Fibroblast of lung (primary cell): Measurements from ENCODE around the gene SLC26A2. TPM values are rescaled to one million over a fixed set of nuclear protein-coding genes. Genes with fewer than 3 reads are reported as not detected.

ENCODE experiments used
- DNase-seq, 2 donors: peaks; one replicate each; pipeline versions ENCODE4 v3.0.0 to v3.0.0-alpha.2; 2010; ENCODE audit warnings: low read depth in 2 of 2
- H2AFZ ChIP-seq: 2 replicates; pipeline ENCODE4 v1.5.1; 2012; ENCODE audit warnings: low read length, control low read depth, inconsistent platforms
- H3K27ac ChIP-seq: 2 replicates; pipeline ENCODE4 v1.5.1; 2011; ENCODE audit warnings: low read length, control low read depth; ENCODE audit not compliant: insufficient read depth
- H3K27me3 ChIP-seq: 2 replicates; pipeline ENCODE4 v1.5.1; 2011; ENCODE audit warnings: mild to moderate bottlenecking, low read length; ENCODE audit not compliant: control insufficient read depth, insufficient read depth
- H3K36me3 ChIP-seq: 2 replicates; pipeline ENCODE4 v1.5.1; 2011; ENCODE audit warnings: low read length; ENCODE audit not compliant: control insufficient read depth, insufficient read depth
- H3K4me1 ChIP-seq: 2 replicates; pipeline ENCODE4 v1.5.1; 2011; ENCODE audit warnings: low read length; ENCODE audit not compliant: control insufficient read depth, insufficient read depth; ENCODE audit errors: extremely low read depth
- H3K4me2 ChIP-seq: 2 replicates; pipeline ENCODE4 v1.5.1; 2011; ENCODE audit warnings: low read length, control low read depth; ENCODE audit not compliant: insufficient read depth; ENCODE audit errors: extremely low read depth
- H3K4me3 ChIP-seq, 4 experiments: fragments of 200-600 bp in 1 of 4; sonication (generic) in 1 of 4; replicated peaks in 1 of 4; 2 replicates each; pipeline ENCODE4 v1.5.1; 2011 to 2016; ENCODE audit warnings: low read length in 4 of 4, low read depth in 3 of 4, mild to moderate bottlenecking in 3 of 4, control low read depth in 2 of 4, inconsistent platforms in 1 of 4, mixed read lengths in 1 of 4; ENCODE audit not compliant: insufficient read depth in 1 of 4; ENCODE audit errors: control extremely low read depth in 1 of 4
- H3K79me2 ChIP-seq: 2 replicates; pipeline ENCODE4 v1.5.1; 2012; ENCODE audit warnings: mild to moderate bottlenecking, low read length, inconsistent platforms; ENCODE audit not compliant: control insufficient read depth, insufficient read depth
- H3K9ac ChIP-seq: 2 replicates; pipeline ENCODE4 v1.5.1; 2011; ENCODE audit warnings: mild to moderate bottlenecking, low read length, control low read depth; ENCODE audit not compliant: insufficient read depth
- H3K9me3 ChIP-seq: 2 replicates; pipeline ENCODE4 v1.5.1; 2012; ENCODE audit warnings: low read depth, low read length; ENCODE audit not compliant: control insufficient read depth, insufficient read depth
- H4K20me1 ChIP-seq: 2 replicates; pipeline ENCODE4 v1.5.1; 2011; ENCODE audit warnings: low read length; ENCODE audit not compliant: control insufficient read depth, insufficient read depth; ENCODE audit errors: extremely low read depth
- EZH2 ChIP-seq: IDR thresholded peaks from 2 replicates; pipeline ENCODE4 v1.5.1; 2012; ENCODE audit warnings: low read length, control low read depth, mild to moderate bottlenecking; ENCODE audit errors: missing control alignments
- polyA plus RNA-seq, 2 donors: library from polyadenylated mRNA; depleted of rRNA in 1 of 2; stranded (reverse) in 1 of 2; unstranded in 1 of 2; fragments of >200 nt; gene quantifications; 2 replicates each; pipeline ENCODE4 v1.2.1, GENCODE V29; 2011 to 2012; ENCODE audit warnings: missing spikeins in 1 of 2
- total RNA-seq: library from RNA; depleted of rRNA; stranded (reverse); fragments of >200 nt; gene quantifications from 2 replicates; pipeline ENCODE4 v1.2.1, GENCODE V29; 2014
- TF ChIP-seq, protein P1 (sequence below), 2 donors: IDR thresholded peaks in 1 of 2; conservative IDR thresholded peaks in 1 of 2; 1 replicate in 1 of 2; 2 replicates in 1 of 2; pipeline ENCODE4 v1.5.1; 2011 to 2012; ENCODE audit warnings: low read length in 2 of 2, control low read depth in 1 of 2, inconsistent platforms in 1 of 2, low read depth in 1 of 2, mild to moderate bottlenecking in 1 of 2

The SLC26A2 gene
- total and polyA plus RNA-seq, 2 donors (not counting 1 experiment from before 2014, with no cell fraction given) = 10.3 to 11.6 TPM

DNA sequence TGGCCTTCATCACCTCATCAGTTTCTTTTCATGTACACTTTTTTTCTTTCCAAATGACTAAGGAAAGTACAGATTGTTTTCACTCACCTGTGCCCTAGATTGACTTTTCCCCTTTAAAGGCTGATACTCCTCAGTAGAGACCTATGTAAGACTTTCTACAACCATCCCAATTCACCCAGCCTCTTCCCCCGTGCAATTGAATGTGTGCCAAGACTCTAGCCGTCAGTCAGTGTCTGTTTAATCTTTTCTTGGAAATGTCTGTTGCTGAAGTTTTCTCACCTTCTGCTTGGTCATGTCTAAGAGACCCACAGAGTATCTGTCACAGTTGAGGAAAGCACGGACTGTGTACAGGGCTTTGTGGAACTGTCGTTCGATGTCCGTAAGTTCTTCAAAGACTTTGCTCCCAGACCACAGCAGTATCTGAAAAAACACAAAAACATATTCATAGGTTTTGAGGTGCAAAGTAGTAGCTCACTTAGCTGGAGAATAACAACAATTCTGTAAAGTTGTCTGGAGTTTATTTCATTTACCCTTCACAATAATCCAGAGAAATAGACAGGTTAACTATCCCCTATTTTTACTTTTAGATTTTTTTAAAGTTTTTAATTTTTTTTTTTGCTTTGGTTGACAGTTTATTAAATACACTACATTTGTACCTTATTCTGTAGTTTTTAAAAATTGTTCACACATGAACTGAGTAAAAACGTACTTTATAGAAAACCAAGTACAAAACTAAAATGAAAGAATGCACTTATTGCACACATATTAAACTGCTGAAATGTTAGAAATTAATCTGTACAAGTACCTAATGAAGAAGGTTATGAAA, 29.6 kb upstream of the SLC26A2 start:
- H2AFZ ChIP-seq = no peak overlapping the region
- H4K20me1 ChIP-seq = no peaks in the 10 kb centered on the region
- TF ChIP-seq EZH2 = no peak
- TF ChIP-seq, protein P1, sequence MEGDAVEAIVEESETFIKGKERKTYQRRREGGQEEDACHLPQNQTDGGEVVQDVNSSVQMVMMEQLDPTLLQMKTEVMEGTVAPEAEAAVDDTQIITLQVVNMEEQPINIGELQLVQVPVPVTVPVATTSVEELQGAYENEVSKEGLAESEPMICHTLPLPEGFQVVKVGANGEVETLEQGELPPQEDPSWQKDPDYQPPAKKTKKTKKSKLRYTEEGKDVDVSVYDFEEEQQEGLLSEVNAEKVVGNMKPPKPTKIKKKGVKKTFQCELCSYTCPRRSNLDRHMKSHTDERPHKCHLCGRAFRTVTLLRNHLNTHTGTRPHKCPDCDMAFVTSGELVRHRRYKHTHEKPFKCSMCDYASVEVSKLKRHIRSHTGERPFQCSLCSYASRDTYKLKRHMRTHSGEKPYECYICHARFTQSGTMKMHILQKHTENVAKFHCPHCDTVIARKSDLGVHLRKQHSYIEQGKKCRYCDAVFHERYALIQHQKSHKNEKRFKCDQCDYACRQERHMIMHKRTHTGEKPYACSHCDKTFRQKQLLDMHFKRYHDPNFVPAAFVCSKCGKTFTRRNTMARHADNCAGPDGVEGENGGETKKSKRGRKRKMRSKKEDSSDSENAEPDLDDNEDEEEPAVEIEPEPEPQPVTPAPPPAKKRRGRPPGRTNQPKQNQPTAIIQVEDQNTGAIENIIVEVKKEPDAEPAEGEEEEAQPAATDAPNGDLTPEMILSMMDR (conservative IDR thresholded peaks at IDR 0.05 in 1 of 2, IDR thresholded peaks at IDR 0.05 in 1 of 2; ENCODE audit: low read depth in 1 of 2, low read length in 2 of 2) = no peak
- DNase-seq = no peak
- no peaks in the 10 kb centered on the region for H3K79me2 ChIP-seq
- H3K4me2 ChIP-seq = peak overlapping the region; percentile 64
- H3K4me3 ChIP-seq = peak overlapping the region; percentile 33 to 53 (median 52)
- no peaks in the 10 kb centered on the region for H3K9me3 ChIP-seq
- no peak overlapping the region for H3K9ac ChIP-seq
- H3K27me3 ChIP-seq = peaks cover 2% of the 10 kb centered on the region
- no peaks in the 10 kb centered on the region for H3K36me3 ChIP-seq
- H3K4me1 ChIP-seq = no peaks in the 10 kb centered on the region
- no peak overlapping the region for H3K27ac ChIP-seq

DNA sequence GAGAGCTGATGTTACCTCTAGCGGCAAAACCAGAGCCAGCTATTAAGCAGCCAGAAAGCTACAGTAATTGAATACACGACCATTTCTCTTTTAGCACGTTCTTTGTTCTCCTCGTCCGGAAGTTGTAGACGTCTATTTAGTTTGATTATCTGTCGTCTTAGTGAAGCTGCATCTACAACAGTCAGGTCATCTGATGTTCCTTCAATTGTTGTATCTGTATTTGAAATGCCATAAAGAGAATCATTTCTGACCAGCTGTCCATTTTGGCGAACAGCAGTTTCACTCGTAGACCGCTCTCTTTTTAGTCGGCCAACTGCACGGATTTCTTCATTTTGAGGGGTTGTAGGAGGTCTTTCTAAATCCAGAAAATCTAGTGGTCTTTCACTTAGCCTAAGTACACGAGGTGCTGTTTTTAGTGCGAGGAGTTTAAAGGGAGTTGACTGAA, 28.5 kb upstream of the SLC26A2 start:
- no peak overlapping the region for H3K27ac ChIP-seq

More for the DNA sequence above, 28.5 kb upstream of the SLC26A2 start:
- H3K4me2 ChIP-seq = peak overlapping the region; percentile 21
- H3K4me3 ChIP-seq = peak overlapping the region in 2 of 4 experiments; percentile 33 to 45
- no peak for DNase-seq
- TF ChIP-seq EZH2 = no peak
- TF ChIP-seq, protein P1 (conservative IDR thresholded peaks at IDR 0.05 in 1 of 2, IDR thresholded peaks at IDR 0.05 in 1 of 2; ENCODE audit: low read depth in 1 of 2, low read length in 2 of 2) = no peak
- H3K9ac ChIP-seq = no peak overlapping the region
- peaks cover 2% of the 10 kb centered on the region for H3K27me3 ChIP-seq
- peaks cover under 1% of the 10 kb centered on the region for H3K4me1 ChIP-seq
- H2AFZ ChIP-seq = no peak overlapping the region
- no peaks in the 10 kb centered on the region for H4K20me1 ChIP-seq
- H3K79me2 ChIP-seq = no peaks in the 10 kb centered on the region
- H3K36me3 ChIP-seq = no peaks in the 10 kb centered on the region
- no peaks in the 10 kb centered on the region for H3K9me3 ChIP-seq
